HepG2 (cell line): ENCODE results near the gene THPO.

ENCODE experiments used
- MAZ ChIP-seq, 2 experiments: sonication (generic) in 1 of 2; formaldehyde crosslinking in 1 of 2; IDR thresholded peaks; 2 replicates each; pipeline versions ENCODE4 v1.5.0 to v1.6.1; 2012 to 2020; ENCODE audit warnings: low read depth in 2 of 2, mild to moderate bottlenecking in 2 of 2, borderline replicate concordance in 1 of 2, improper control_type of control experiment in 1 of 2, low read length in 1 of 2, missing genetic modification reagents in 1 of 2, moderate library complexity in 1 of 2
- MTA3 ChIP-seq: sonication (generic); formaldehyde crosslinking; IDR thresholded peaks from 2 replicates; pipeline ENCODE4 v1.4.0; 2020; ENCODE audit warnings: missing genetic modification reagents
- RNF2 ChIP-seq: fragments of 450-650 bp; conservative IDR thresholded peaks from 2 replicates; pipeline ENCODE4 v1.6.1; 2016; ENCODE audit warnings: low read depth
- STAT5B ChIP-seq: sonication (generic); formaldehyde crosslinking; IDR thresholded peaks from 2 replicates; pipeline ENCODE4 v1.4.0; 2020; ENCODE audit warnings: missing genetic modification reagents
- XRCC5 ChIP-seq: fragments of 200-400 bp; formaldehyde crosslinking; optimal IDR thresholded peaks from 2 replicates; pipeline ENCODE3; 2017; ENCODE audit warnings: mild to moderate bottlenecking, low read length
- ZNF792 ChIP-seq: IDR thresholded peaks from 2 replicates; pipeline ENCODE4 v1.6.1; 2016
- TF ChIP-seq, protein P1 (sequence below): sonication (generic); formaldehyde crosslinking; IDR thresholded peaks from 2 replicates; pipeline ENCODE4 v1.5.0; 2020; ENCODE audit warnings: missing genetic modification reagents, mild to moderate bottlenecking, borderline replicate concordance
- TF ChIP-seq, protein P2 (sequence below): sonication (generic); formaldehyde crosslinking; IDR thresholded peaks from 2 replicates; pipeline ENCODE4 v1.5.1; 2020; ENCODE audit warnings: missing genetic modification reagents, mild to moderate bottlenecking, borderline replicate concordance

DNA sequence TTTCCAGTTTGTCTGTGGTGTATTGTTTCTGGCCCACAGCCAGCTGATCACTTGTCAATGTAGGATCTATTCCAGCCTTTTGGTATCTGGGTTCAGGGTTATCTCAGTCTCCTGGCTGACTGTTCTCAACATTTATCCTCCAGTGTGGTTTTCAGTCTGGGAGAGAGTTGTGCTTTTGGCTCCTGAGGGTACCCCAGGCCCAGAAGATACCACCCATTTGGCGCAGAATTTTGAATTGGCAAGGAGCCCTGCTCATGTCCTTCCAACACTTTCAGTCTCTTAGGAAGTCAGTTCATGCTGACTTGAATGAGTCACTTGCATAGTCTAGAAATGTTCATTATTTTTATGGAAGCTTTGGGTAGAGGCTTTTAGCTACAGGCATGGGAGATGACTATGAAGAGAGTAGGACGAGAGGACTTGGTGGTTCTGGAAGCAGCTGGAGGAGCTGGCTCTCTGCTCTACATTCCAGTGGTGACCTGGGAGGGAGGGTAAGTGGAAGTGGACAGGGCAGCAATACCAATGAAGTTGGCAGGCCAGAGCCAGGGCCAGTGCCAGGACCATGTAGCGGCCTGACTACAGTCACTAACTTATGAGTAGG, 9.3 kb downstream of the THPO start:
- TF ChIP-seq MAZ (IDR thresholded peaks at IDR 0.05; ENCODE audit: borderline replicate concordance, low read depth, low read length) (no peak), MAZ (CRISPR knock-in tag; IDR thresholded peaks at IDR 0.05; ENCODE audit: low read depth) (no peak), RNF2 (no peak), MTA3 (CRISPR knock-in tag) (no peak), STAT5B (no peak), ZNF792 (CRISPR knock-in tag) (no peak), XRCC5 (no peak)
- TF ChIP-seq, protein P1, sequence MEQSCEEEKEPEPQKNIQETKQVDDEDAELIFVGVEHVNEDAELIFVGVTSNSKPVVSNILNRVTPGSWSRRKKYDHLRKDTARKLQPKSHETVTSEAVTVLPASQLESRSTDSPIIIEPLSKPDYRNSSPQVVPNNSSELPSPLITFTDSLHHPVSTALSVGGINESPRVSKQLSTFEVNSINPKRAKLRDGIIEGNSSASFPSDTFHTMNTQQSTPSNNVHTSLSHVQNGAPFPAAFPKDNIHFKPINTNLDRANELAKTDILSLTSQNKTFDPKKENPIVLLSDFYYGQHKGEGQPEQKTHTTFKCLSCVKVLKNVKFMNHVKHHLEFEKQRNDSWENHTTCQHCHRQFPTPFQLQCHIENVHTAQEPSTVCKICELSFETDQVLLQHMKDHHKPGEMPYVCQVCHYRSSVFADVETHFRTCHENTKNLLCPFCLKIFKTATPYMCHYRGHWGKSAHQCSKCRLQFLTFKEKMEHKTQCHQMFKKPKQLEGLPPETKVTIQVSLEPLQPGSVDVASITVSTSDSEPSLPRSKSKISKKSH: no peak
- TF ChIP-seq, protein P2, sequence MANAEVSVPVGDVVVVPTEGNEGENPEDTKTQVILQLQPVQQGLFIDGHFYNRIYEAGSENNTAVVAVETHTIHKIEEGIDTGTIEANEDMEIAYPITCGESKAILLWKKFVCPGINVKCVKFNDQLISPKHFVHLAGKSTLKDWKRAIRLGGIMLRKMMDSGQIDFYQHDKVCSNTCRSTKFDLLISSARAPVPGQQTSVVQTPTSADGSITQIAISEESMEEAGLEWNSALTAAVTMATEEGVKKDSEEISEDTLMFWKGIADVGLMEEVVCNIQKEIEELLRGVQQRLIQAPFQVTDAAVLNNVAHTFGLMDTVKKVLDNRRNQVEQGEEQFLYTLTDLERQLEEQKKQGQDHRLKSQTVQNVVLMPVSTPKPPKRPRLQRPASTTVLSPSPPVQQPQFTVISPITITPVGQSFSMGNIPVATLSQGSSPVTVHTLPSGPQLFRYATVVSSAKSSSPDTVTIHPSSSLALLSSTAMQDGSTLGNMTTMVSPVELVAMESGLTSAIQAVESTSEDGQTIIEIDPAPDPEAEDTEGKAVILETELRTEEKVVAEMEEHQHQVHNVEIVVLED (CRISPR knock-in tag): no peak
